ENCODE data around the gene RNF144B.

RNF144B gene

GRCh38 chr6:18380851-18381250 is 6.3 kb upstream of the RNF144B start:
- TF ChIP-seq TAF1 (IDR thresholded peaks at IDR 0.05; ENCODE audit: borderline replicate concordance, low read depth, low read length) (no peak), POLR2AphosphoS5 (IDR thresholded peaks at IDR 0.05; ENCODE audit: low read depth, low read length) (no peak), POLR2A (IDR thresholded peaks at IDR 0.05; ENCODE audit: low read depth, low read length) (no peak)
- FAIRE-seq (no peak), DNase-seq (ENCODE audit: insufficient read length) (no peak)

DNA sequence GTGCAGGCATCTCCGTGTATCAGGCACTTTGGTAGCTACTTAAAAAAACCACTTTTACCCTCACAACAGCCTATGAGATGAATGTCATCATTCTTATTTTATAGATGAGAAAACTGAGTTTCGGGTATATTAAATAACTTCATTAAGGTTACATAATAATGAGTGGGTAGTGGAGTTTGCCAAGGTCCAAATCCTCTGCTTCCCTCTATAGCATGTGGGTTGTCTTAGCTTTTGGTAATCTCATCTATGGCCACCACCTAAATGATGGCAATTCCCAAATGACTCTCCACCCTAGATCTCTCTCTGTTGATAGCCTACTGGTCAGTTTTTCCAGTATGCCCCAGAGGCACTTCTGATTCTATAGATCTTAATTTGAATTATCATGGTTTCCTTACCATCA is 3.7 kb upstream of the RNF144B start:
- FAIRE-seq = no peak
- TF ChIP-seq POLR2AphosphoS5 (IDR thresholded peaks at IDR 0.05; ENCODE audit: low read depth, low read length) = no peak
- no peak for TF ChIP-seq POLR2A (IDR thresholded peaks at IDR 0.05; ENCODE audit: low read depth, low read length)
- TF ChIP-seq TAF1 (IDR thresholded peaks at IDR 0.05; ENCODE audit: borderline replicate concordance, low read depth, low read length) = no peak
- no peak for DNase-seq (ENCODE audit: insufficient read length)

- FAIRE-seq (no peak), DNase-seq (ENCODE audit: insufficient read length) (no peak)
- TF ChIP-seq TAF1 (IDR thresholded peaks at IDR 0.05; ENCODE audit: borderline replicate concordance, low read depth, low read length) = no peak
- no peak for TF ChIP-seq POLR2AphosphoS5 (IDR thresholded peaks at IDR 0.05; ENCODE audit: low read depth, low read length)
- no peak for TF ChIP-seq POLR2A (IDR thresholded peaks at IDR 0.05; ENCODE audit: low read depth, low read length)
Measured at GRCh38 chr6:18384621-18385020, 2.5 kb upstream of the RNF144B start.

- TF ChIP-seq POLR2A (IDR thresholded peaks at IDR 0.05; ENCODE audit: low read depth, low read length) (no peak), POLR2AphosphoS5 (IDR thresholded peaks at IDR 0.05; ENCODE audit: low read depth, low read length) (no peak), TAF1 (IDR thresholded peaks at IDR 0.05; ENCODE audit: borderline replicate concordance, low read depth, low read length) (no peak)
- DNase-seq (ENCODE audit: insufficient read length) (no peak), FAIRE-seq (no peak)
Measured at GRCh38 chr6:18386298-18386976, 713 bp upstream of the RNF144B start.

- DNase-seq (ENCODE audit: insufficient read length) (no peak), FAIRE-seq (no peak)
- TF ChIP-seq POLR2AphosphoS5 (IDR thresholded peaks at IDR 0.05; ENCODE audit: low read depth, low read length) (no peak), POLR2A (IDR thresholded peaks at IDR 0.05; ENCODE audit: low read depth, low read length) (no peak), TAF1 (IDR thresholded peaks at IDR 0.05; ENCODE audit: borderline replicate concordance, low read depth, low read length) (no peak)
Measured at GRCh38 chr6:18388271-18388670, 1.1 kb downstream of the RNF144B start.

DNA sequence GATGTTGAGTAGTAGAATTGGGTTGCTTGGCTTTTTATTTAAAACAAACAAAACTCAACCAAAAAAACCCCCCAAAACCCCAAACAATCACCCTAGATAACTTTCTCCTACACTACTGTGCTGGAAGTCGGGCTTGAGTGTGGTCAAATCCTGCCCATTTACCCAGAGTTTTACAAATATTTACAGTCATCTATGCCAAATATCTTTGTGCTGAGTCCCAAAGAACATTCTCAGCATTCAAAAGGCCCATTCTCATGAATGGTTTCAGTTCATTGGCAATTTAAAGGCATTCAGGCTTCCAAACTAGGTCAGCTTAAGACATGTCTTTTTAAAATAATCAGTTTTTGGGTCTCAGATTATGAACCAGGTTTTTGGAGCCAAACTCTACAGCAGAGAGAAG is 1.8 kb downstream of the RNF144B start:
- DNase-seq (ENCODE audit: insufficient read length) (no peak), FAIRE-seq (no peak)
- no peak for TF ChIP-seq POLR2A (IDR thresholded peaks at IDR 0.05; ENCODE audit: low read depth, low read length)
- no peak for TF ChIP-seq TAF1 (IDR thresholded peaks at IDR 0.05; ENCODE audit: borderline replicate concordance, low read depth, low read length)
- no peak for TF ChIP-seq POLR2AphosphoS5 (IDR thresholded peaks at IDR 0.05; ENCODE audit: low read depth, low read length)

GRCh38 chr6:18389479-18389878 is 2.3 kb downstream of the RNF144B start:
- no peak for TF ChIP-seq TAF1 (IDR thresholded peaks at IDR 0.05; ENCODE audit: borderline replicate concordance, low read depth, low read length)
- no peak for TF ChIP-seq POLR2AphosphoS5 (IDR thresholded peaks at IDR 0.05; ENCODE audit: low read depth, low read length)
- no peak for TF ChIP-seq POLR2A (IDR thresholded peaks at IDR 0.05; ENCODE audit: low read depth, low read length)
- DNase-seq (ENCODE audit: insufficient read length) (no peak), FAIRE-seq (no peak)

- DNase-seq (ENCODE audit: insufficient read length) (no peak), FAIRE-seq (no peak)
- no peak for TF ChIP-seq TAF1 (IDR thresholded peaks at IDR 0.05; ENCODE audit: borderline replicate concordance, low read depth, low read length)
- TF ChIP-seq POLR2AphosphoS5 (IDR thresholded peaks at IDR 0.05; ENCODE audit: low read depth, low read length) = no peak
- TF ChIP-seq POLR2A (IDR thresholded peaks at IDR 0.05; ENCODE audit: low read depth, low read length) = no peak
Measured at GRCh38 chr6:18390476-18390875, 3.3 kb downstream of the RNF144B start.

GRCh38 chr6:18391023-18391422 is 3.9 kb downstream of the RNF144B start:
- no peak for TF ChIP-seq POLR2A (IDR thresholded peaks at IDR 0.05; ENCODE audit: low read depth, low read length)
- FAIRE-seq (no peak), DNase-seq (ENCODE audit: insufficient read length) (no peak)

GRCh38 chr6:18392346-18392877 is 5.3 kb downstream of the RNF144B start:
- FAIRE-seq (no peak), DNase-seq (ENCODE audit: insufficient read length) (no peak)
- TF ChIP-seq POLR2AphosphoS5 (IDR thresholded peaks at IDR 0.05; ENCODE audit: low read depth, low read length) (no peak), POLR2A (IDR thresholded peaks at IDR 0.05; ENCODE audit: low read depth, low read length) (no peak), TAF1 (IDR thresholded peaks at IDR 0.05; ENCODE audit: borderline replicate concordance, low read depth, low read length) (no peak)

- no peak for TF ChIP-seq POLR2AphosphoS5 (IDR thresholded peaks at IDR 0.05; ENCODE audit: low read depth, low read length)
- no peak for TF ChIP-seq TAF1 (IDR thresholded peaks at IDR 0.05; ENCODE audit: borderline replicate concordance, low read depth, low read length)
- no peak for TF ChIP-seq POLR2A (IDR thresholded peaks at IDR 0.05; ENCODE audit: low read depth, low read length)
- no peak for DNase-seq (ENCODE audit: insufficient read length)
- no peak for FAIRE-seq
Measured at GRCh38 chr6:18393698-18394097, 6.5 kb downstream of the RNF144B start.

- no peak for FAIRE-seq
- TF ChIP-seq POLR2AphosphoS5 (IDR thresholded peaks at IDR 0.05; ENCODE audit: low read depth, low read length) = no peak
- no peak for TF ChIP-seq POLR2A (IDR thresholded peaks at IDR 0.05; ENCODE audit: low read depth, low read length)
- TF ChIP-seq TAF1 (IDR thresholded peaks at IDR 0.05; ENCODE audit: borderline replicate concordance, low read depth, low read length) = no peak
- DNase-seq (ENCODE audit: insufficient read length) = no peak
Measured at GRCh38 chr6:18395177-18395855, 8.2 kb downstream of the RNF144B start.

Data from GM12892 (cell line).